DMS53 treated with DMSO at 0.1 percent for 48 hours (cell line): ENCODE data around the gene ATM.
"Not testable (repeated sequence)": the region's sequence is repeated elsewhere in the genome, so short reads cannot be mapped to it uniquely, and the experiment has no call there.

Source experiments
- DNase-seq: peaks from one replicate; lab custom pipeline; 2025; ENCODE audit not compliant: unreplicated experiment; lab: John Stamatoyannopoulos, UW

ATM gene

GRCh38 chr11:108346451-108346850 lies 123.6 kb downstream of the ATM start:
- no peak for DNase-seq

GRCh38 chr11:108351468-108351867 lies 128.6 kb downstream of the ATM start:
- DNase-seq, result no peak

GRCh38 chr11:108364159-108364558 lies 141.3 kb downstream of the ATM start:
- DNase-seq, result no peak

GRCh38 chr11:108368134-108368533 lies 145.3 kb downstream of the ATM start:
- no peak for DNase-seq

GRCh38 chr11:108369064-108369463 lies 146.2 kb downstream of the ATM start:
- DNase-seq, result no peak

GRCh38 chr11:108370315-108370714 lies 147.4 kb downstream of the ATM start:
- DNase-seq, result no peak

- no peak for DNase-seq
Observed at GRCh38 chr11:108370990-108371389, 148.1 kb downstream of the ATM start.

GRCh38 chr11:108373505-108373904 lies 150.6 kb downstream of the ATM start:
- DNase-seq, result not testable (repeated sequence)

- no peak for DNase-seq
Observed at GRCh38 chr11:108388576-108388975, 165.7 kb downstream of the ATM start.

- no peak for DNase-seq
Observed at GRCh38 chr11:108392353-108392752, 169.5 kb downstream of the ATM start.

GRCh38 chr11:108393046-108393445 lies 170.2 kb downstream of the ATM start:
- no peak for DNase-seq

GRCh38 chr11:108394744-108395284 lies 171.9 kb downstream of the ATM start:
- DNase-seq, result no peak

GRCh38 chr11:108396672-108397071 lies 173.8 kb downstream of the ATM start:
- DNase-seq, result not testable (repeated sequence)

GRCh38 chr11:108398439-108398838 lies 175.6 kb downstream of the ATM start:
- DNase-seq, result no peak

- no peak for DNase-seq
Observed at GRCh38 chr11:108402241-108402640, 179.4 kb downstream of the ATM start.

- DNase-seq, result no peak
Observed at GRCh38 chr11:108403052-108403451, 180.2 kb downstream of the ATM start.

GRCh38 chr11:108405706-108406105 lies 182.8 kb downstream of the ATM start:
- no peak for DNase-seq

GRCh38 chr11:108414958-108415357 lies 192.1 kb downstream of the ATM start:
- DNase-seq, result no peak

GRCh38 chr11:108417551-108417950 lies 194.7 kb downstream of the ATM start:
- DNase-seq, result peak; percentile 43
